Transverse colon (tissue), 4 donors: ENCODE measurements around the gene CEACAM6. TPM values are rescaled to one million over a fixed set of nuclear protein-coding genes. Genes with fewer than 3 reads are reported as not detected.

Experiments
- DNase-seq: peaks from one replicate; pipeline ENCODE4 v3.0.0-alpha.2; 2019
- H3K27ac ChIP-seq, 4 donors: fragments of 200-600 bp; sonication (generic); 2 replicates each; pipeline ENCODE4 v1.5.1; 2016 to 2018; ENCODE audit warnings: inconsistent platforms in 4 of 4
- H3K27me3 ChIP-seq: fragments of 200-600 bp; sonication (generic); 2 replicates; pipeline ENCODE4 v1.5.1; 2017; ENCODE audit warnings: inconsistent platforms
- H3K36me3 ChIP-seq, 4 donors: fragments of 200-600 bp; sonication (generic); 2 replicates each; pipeline ENCODE4 v1.5.1; 2017 to 2019; ENCODE audit warnings: inconsistent platforms in 4 of 4
- H3K4me1 ChIP-seq, 4 donors: fragments of 200-600 bp; sonication (generic); 2 replicates each; pipeline ENCODE4 v1.5.1; 2017 to 2020; ENCODE audit warnings: inconsistent platforms in 4 of 4
- H3K4me3 ChIP-seq, 4 donors: fragments of 200-600 bp; sonication (generic); 1 replicate in 1 of 4; 2 replicates in 3 of 4; pipeline versions ENCODE4 v1.5.1 to v1.6.1; 2017 to 2019; ENCODE audit warnings: inconsistent platforms in 4 of 4
- H3K9me3 ChIP-seq, 2 donors: fragments of 200-600 bp; sonication (generic); 2 replicates each; pipeline ENCODE4 v1.5.1; 2017 to 2019; ENCODE audit warnings: inconsistent platforms in 2 of 2
- EP300 ChIP-seq: sonication (generic); formaldehyde crosslinking; IDR thresholded peaks from one replicate; pipeline ENCODE4 v1.6.1; 2017; ENCODE audit warnings: antibody characterized with exemption, low read depth
- POLR2A ChIP-seq: fragments of 450-650 bp; IDR thresholded peaks from one replicate; pipeline ENCODE4 v1.6.1; 2016; ENCODE audit warnings: antibody characterized with exemption, mild to moderate bottlenecking, moderate library complexity
- POLR2AphosphoS5 ChIP-seq, 3 donors: sonication (generic); formaldehyde crosslinking; IDR thresholded peaks; one replicate each; pipeline ENCODE4 v1.6.1; 2016; ENCODE audit warnings: antibody characterized with exemption in 3 of 3
- WGBS, 2 donors: methylation state at CpG; one replicate each; pipeline ENCODE4 v1.1.5; 2018; ENCODE audit warnings: low coverage in 1 of 2; 5-methylcytosine and 5-hydroxymethylcytosine counted together
- in situ Hi-C, 4 donors: fragments of 200-750 bp; cut with MboI; loops; one replicate each; pipeline versions ENCODE4 v1.15.0 to v1.15.1; 2017; ENCODE audit warnings: low sequenced_read_pairs in 3 of 4, low pct_ligation_motif_present in 1 of 4, low pct_unique_long_range_greater_than_20kb in 1 of 4
- intact Hi-C: fragments of 100-400 bp; cut with DNase I; formaldehyde crosslinking; loops from one replicate; pipeline ENCODE4 v1.15.1; 2023; ENCODE audit warnings: low total_unique reads
- total RNA-seq, 4 donors: library from RNA; depleted of rRNA; stranded (reverse); fragments of >200 nt; gene quantifications; one replicate each; pipeline ENCODE4 v1.1.0, GENCODE V29; 2016
- TF ChIP-seq, protein P1 (sequence below), 5 experiments: fragments of 200-600 bp in 3 of 5; fragments of 450-650 bp in 2 of 5; sonication (generic) in 3 of 5; IDR thresholded peaks; 1 replicate in 2 of 5; 2 replicates in 3 of 5; pipeline ENCODE4 v1.5.1; 2016 to 2017; ENCODE audit warnings: antibody characterized with exemption in 5 of 5, inconsistent platforms in 3 of 5, mild to moderate bottlenecking in 2 of 5, moderate library complexity in 1 of 5

Gene CEACAM6
- total RNA-seq, 4 donors from 2014 or later: 33.8 to 209 (median 104) TPM

DNA sequence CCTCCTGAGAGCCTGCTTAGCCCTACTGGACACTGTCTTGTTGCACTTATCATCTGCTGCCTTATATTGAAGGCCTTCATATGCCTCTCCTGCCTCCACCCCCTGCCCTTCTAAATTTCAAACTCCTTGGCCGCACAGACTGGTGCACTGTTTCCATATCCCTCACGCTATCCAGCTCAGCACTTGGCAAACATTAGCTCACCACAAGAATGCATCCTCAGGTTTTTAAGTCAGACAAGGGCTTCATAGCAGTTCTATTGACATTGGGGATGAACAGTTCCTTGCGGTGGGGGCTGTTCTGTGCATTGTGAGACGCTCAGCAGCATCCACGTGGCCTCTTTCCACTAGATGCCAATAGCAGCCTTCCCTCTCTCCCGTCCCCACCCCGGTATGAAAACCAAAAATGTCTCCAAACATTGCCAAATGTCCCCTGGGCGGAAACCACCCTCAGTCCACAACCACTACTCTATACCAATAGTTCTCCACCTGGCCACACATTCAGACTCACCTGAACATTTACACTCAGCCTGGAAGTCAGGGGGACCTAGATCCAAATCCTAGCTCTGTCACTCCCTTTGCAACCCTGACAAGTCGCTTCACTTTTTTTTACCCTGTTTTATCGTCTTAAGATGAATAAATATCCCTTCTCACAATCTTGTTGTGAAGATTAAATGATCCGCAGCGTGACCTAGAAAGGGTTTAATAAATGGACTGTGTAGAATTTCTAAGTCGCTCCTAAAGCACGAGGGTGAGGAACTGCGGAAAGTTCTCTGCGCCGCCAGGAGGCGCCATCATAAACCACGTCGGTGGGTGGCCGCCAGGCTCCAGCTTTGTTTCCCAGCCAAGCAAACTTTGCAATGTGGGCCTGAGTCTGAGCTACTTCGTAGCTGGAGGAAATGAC, 37.4 kb downstream of the CEACAM6 start:
- in situ Hi-C loops: no loop called here
- TF ChIP-seq, protein P1, sequence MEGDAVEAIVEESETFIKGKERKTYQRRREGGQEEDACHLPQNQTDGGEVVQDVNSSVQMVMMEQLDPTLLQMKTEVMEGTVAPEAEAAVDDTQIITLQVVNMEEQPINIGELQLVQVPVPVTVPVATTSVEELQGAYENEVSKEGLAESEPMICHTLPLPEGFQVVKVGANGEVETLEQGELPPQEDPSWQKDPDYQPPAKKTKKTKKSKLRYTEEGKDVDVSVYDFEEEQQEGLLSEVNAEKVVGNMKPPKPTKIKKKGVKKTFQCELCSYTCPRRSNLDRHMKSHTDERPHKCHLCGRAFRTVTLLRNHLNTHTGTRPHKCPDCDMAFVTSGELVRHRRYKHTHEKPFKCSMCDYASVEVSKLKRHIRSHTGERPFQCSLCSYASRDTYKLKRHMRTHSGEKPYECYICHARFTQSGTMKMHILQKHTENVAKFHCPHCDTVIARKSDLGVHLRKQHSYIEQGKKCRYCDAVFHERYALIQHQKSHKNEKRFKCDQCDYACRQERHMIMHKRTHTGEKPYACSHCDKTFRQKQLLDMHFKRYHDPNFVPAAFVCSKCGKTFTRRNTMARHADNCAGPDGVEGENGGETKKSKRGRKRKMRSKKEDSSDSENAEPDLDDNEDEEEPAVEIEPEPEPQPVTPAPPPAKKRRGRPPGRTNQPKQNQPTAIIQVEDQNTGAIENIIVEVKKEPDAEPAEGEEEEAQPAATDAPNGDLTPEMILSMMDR (IDR thresholded peaks at IDR 0.05): peak; percentile 46 to 69 (median 63)
- TF ChIP-seq POLR2A: no peak
- intact Hi-C loops: no loop called here
- DNase-seq: peak; percentile 63
- H3K4me3 ChIP-seq: no peak overlapping the region
- no peaks in the 10 kb centered on the region for H3K4me1 ChIP-seq
- 17 to 28% methylated on average over 15 to 22 of the region's 22 CpGs for WGBS, 2 donors
- H3K27ac ChIP-seq: no peak overlapping the region
- no peaks in the 10 kb centered on the region for H3K9me3 ChIP-seq
- no peaks in the 10 kb centered on the region for H3K36me3 ChIP-seq
- peaks cover 27% of the 10 kb centered on the region for H3K27me3 ChIP-seq

DNA sequence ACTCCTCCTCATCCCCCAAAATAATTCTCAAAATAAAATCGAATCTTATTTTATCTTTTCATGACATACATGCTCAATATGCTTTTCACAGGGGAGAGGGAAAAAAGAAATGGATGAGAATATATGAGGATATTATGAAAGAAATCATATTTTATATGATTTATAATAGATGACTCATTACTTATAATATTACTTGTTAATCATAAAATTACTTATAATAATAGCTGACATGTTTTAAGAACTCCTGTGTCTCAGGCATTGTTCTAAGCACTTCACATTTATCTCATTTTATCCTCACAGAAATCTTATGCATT, 38.0 kb downstream of the CEACAM6 start:
- WGBS, 2 donors: 0 to 2% methylated on average over 1 of the region's 1 CpG
- Histone ChIP-seq H3K4me1 (no peaks in the 10 kb centered on the region), H3K9me3 (no peaks in the 10 kb centered on the region), H3K4me3 (no peak overlapping the region), H3K27ac (no peak overlapping the region), H3K36me3 (no peaks in the 10 kb centered on the region), H3K27me3 (peaks cover 27% of the 10 kb centered on the region)
- TF ChIP-seq, protein P1 (IDR thresholded peaks at IDR 0.05): peak in 1 of 5 experiments; percentile 1
- TF ChIP-seq POLR2AphosphoS5 (IDR thresholded peaks at IDR 0.05): no peak
- DNase-seq: no peak
- intact Hi-C loops (no loop called here), in situ Hi-C loops (no loop called here)

DNA sequence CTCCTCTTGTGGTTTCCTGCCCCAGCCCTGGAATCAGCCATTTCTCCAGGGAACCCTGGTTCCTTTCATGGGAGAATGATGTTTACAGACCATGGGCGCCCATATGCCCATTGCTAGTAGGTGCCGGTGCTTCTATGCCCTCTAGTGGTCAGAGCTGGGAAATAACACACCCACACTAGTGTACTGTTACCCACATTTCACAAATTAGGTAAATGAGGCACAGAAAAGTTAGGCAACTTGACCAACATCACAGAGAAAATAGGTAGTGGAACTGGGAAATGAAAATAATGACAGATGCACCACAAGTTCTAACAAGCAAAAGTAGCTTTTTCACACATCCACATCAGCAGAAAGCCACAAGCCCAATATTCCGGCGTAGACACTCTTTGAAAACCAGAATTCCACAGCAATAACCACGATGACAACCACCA, 39.7 kb downstream of the CEACAM6 start:
- Histone ChIP-seq H3K27ac (no peak overlapping the region), H3K27me3 (peaks cover 27% of the 10 kb centered on the region), H3K4me3 (no peak overlapping the region), H3K4me1 (no peaks in the 10 kb centered on the region), H3K36me3 (no peaks in the 10 kb centered on the region), H3K9me3 (no peaks in the 10 kb centered on the region)
- TF ChIP-seq, protein P1 (IDR thresholded peaks at IDR 0.05): peak; percentile 74 to 83 (median 80)
- no peak for TF ChIP-seq POLR2AphosphoS5 (IDR thresholded peaks at IDR 0.05)
- no peak for TF ChIP-seq EP300
- in situ Hi-C loops: no loop called here
- peak; percentile 63 for DNase-seq
- 42 to 54% methylated on average over 3 to 5 of the region's 5 CpGs for WGBS, 2 donors
- intact Hi-C loops: no loop called here

DNA sequence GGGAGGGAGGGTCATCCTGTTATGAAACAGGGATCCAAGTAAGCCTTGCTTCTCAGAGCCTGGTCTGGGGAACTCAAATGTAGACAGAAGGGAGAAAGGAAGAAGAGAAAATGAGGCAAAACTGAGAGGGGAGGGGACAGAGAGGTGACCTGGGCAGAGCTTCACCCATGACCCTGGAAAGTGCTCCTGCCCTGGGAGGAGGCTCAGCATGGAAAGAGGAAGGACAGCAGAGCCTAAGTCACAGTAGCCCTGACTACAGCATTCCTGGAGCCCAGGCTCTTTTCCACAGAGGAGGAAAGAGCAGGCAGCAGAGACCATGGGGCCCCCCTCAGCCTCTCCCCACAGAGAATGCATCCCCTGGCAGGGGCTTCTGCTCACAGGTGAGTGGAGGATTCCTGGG, 41.0 kb downstream of the CEACAM6 start, which contains the start of gene CEACAM3:
CEACAM3 (plus strand) TSS at position 226 of the 400 bp plus-strand sequence; CDS start at position 317, 91 bp downstream.
- no peak for TF ChIP-seq POLR2A
- TF ChIP-seq EP300: no peak
- no peak for TF ChIP-seq POLR2AphosphoS5 (IDR thresholded peaks at IDR 0.05)
- TF ChIP-seq, protein P1 (IDR thresholded peaks at IDR 0.05): no peak
- H3K4me1 ChIP-seq: no peaks in the 10 kb centered on the region
- in situ Hi-C loops: no loop called here
- H3K4me3 ChIP-seq: no peak within 1 kb of the TSS
- no peaks in the 10 kb centered on the region for H3K9me3 ChIP-seq
- no peak within 1 kb of the TSS for H3K27ac ChIP-seq
- intact Hi-C loops: no loop called here
- DNase-seq: no peak
- no peaks in the 10 kb centered on the region for H3K36me3 ChIP-seq
- peaks cover 27% of the 10 kb centered on the region for H3K27me3 ChIP-seq
